Mucosa of descending colon (tissue), 3 donors: ENCODE data around the gene ERGIC1. TPM values are rescaled to one million over a fixed set of nuclear protein-coding genes. Genes with fewer than 3 reads are reported as not detected.

Experiments
- ATAC-seq: fragments of 200-7000 bp; cut with Tn5 transposase; one replicate; pipeline ENCODE4 v1.9.1; 2020; ENCODE audit warnings: mild to moderate bottlenecking, moderate library complexity
- DNase-seq, 3 donors: peaks; one replicate each; pipeline ENCODE4 v3.0.0-alpha.2; 2020
- H3K36me3 ChIP-seq: fragments of 200-600 bp; one replicate; pipeline ENCODE4 v1.8.0; 2021; ENCODE audit warnings: low read depth, mild to moderate bottlenecking
- H3K4me1 ChIP-seq: fragments of 200-600 bp; one replicate; pipeline ENCODE4 v1.8.0; 2021; ENCODE audit warnings: low read depth, mild to moderate bottlenecking
- H3K4me3 ChIP-seq: fragments of 200-600 bp; one replicate; pipeline ENCODE4 v1.8.0; 2021; ENCODE audit warnings: mild to moderate bottlenecking
- H3K9me3 ChIP-seq: fragments of 200-600 bp; one replicate; pipeline ENCODE4 v1.8.0; 2021; ENCODE audit warnings: mild to moderate bottlenecking
- intact Hi-C, 2 donors: fragments of 100-400 bp; cut with DNase I in 1 of 2; cut with micrococcal nuclease in 1 of 2; formaldehyde crosslinking; loops; one replicate each; pipeline versions ENCODE4 v1.11.0 to v1.11.1; 2022; cut with DNase I, micrococcal nuclease
- total RNA-seq, 3 donors: library from RNA; stranded (reverse); fragmentation: NEBNext Ultra II Directional in 2 of 3; extraction: Animal tissue kit (Norgen Biotek cat#: 25700) in 2 of 3; gene quantifications; one replicate each; pipeline versions ENCODE4 v1.2.1 to v1.2.4, GENCODE V29; 2021 to 2023
- TF ChIP-seq, protein P1 (sequence below): fragments of 200-600 bp; IDR thresholded peaks from one replicate; pipeline ENCODE4 v1.8.0; 2022; ENCODE audit warnings: antibody characterized with exemption, mild to moderate bottlenecking
- donor health status: DM: no; HTN: no; CAD: no; lungs with moderate emphysema.
- donor health status: DM: no; HTN: no; CAD: no.
- donor health status: DM: no; HTN: yes; CAD: no.

ERGIC1 gene
- total RNA-seq, 3 donors from 2014 or later, result 153 to 222 (median 199) TPM

DNA sequence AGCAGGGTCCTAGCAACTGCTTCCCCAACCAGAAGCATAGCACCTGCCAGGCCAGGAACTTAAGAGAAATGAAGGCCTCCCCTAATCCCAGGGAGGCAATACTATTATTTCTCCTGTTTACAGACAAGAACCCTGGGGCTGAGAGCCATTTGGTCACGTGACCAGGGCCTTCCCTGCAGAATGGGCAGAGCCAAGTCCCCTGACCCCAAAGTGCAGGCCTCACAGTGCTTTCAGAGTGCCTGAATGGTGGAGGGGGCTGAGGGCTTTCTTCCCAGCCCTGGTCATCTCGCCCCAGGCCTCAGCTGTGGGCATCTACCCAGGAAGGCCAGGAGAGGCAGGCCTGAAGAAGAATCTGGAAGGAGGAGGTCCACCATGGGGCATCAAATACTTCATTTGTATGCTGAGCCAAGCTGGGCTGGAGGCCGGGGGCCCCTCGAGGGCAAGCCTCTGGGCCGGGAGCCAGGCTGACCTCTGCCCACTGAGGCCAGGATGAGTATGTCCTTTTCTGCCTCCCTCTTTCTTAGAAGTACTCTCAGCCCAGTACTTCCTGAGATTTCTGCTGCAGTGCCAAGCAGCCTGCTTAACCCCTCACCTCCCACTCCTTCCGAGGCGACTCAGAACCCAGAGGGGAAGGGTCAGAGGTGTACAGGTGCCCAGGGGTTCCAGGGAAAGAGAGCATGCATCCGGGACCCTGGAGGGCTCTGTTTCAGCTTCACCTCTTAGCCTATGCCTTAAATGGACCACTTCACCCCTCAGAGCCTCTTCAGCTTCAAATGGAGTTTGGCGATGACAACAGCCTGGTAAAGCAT, 44.2 kb upstream of the ERGIC1 start:
- DNase-seq (no peak), ATAC-seq (no peak)
- H3K4me3 ChIP-seq, result no peak overlapping the region
- intact Hi-C loops, result no loop called here
- peaks cover 20% of the 10 kb centered on the region for H3K4me1 ChIP-seq
- TF ChIP-seq, protein P1, sequence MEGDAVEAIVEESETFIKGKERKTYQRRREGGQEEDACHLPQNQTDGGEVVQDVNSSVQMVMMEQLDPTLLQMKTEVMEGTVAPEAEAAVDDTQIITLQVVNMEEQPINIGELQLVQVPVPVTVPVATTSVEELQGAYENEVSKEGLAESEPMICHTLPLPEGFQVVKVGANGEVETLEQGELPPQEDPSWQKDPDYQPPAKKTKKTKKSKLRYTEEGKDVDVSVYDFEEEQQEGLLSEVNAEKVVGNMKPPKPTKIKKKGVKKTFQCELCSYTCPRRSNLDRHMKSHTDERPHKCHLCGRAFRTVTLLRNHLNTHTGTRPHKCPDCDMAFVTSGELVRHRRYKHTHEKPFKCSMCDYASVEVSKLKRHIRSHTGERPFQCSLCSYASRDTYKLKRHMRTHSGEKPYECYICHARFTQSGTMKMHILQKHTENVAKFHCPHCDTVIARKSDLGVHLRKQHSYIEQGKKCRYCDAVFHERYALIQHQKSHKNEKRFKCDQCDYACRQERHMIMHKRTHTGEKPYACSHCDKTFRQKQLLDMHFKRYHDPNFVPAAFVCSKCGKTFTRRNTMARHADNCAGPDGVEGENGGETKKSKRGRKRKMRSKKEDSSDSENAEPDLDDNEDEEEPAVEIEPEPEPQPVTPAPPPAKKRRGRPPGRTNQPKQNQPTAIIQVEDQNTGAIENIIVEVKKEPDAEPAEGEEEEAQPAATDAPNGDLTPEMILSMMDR, result no peak
- no peaks in the 10 kb centered on the region for H3K36me3 ChIP-seq
- H3K9me3 ChIP-seq, result no peaks in the 10 kb centered on the region

DNA sequence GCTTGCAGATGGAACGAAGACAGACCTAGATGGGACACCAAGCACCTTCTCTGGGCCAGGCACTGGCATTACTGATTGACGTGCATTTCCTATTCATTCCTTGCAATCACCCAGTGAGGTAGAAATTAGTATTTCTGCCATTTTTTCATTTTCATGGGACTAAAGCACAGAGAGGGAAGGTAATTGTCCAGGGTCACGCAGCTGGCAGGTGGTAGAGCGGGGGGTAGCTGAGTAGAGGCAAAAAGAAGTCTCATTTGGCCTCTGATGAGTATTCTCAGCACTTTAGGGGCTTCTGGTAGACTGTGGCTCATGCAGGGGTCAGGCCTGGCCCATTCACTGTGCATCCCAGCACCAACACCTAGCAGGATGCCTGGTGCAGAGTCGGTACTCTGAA, 43.6 kb upstream of the ERGIC1 start:
- no peak for DNase-seq
- Histone ChIP-seq H3K36me3 (no peaks in the 10 kb centered on the region), H3K9me3 (no peaks in the 10 kb centered on the region), H3K4me1 (peaks cover 20% of the 10 kb centered on the region), H3K4me3 (no peak overlapping the region)
- TF ChIP-seq, protein P1, result no peak
- intact Hi-C loops, result no loop called here
- no peak for ATAC-seq

DNA sequence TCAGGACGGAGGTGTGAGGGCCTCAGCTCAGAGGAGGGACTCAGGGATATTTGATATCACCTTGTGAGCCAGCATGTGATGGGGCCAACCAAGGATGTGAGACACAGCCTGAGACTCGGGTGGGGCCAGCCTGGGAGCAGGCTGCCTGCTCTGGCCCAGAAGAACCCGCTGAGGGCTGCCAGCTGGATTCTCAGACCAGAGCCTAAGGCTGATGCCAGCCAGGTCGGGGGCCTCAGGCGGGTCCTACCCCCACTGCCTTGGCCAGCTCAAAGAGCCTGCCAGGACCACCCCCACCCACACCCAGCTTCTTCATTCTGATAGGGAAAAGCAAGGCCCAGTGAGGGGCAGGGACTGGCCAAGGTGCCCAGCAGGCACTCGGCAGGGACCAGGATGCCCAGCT, 42.8 kb upstream of the ERGIC1 start:
- ATAC-seq, result no peak
- TF ChIP-seq, protein P1, result no peak
- Histone ChIP-seq H3K4me1 (peaks cover 20% of the 10 kb centered on the region), H3K9me3 (no peaks in the 10 kb centered on the region), H3K36me3 (no peaks in the 10 kb centered on the region), H3K4me3 (no peak overlapping the region)
- intact Hi-C loops, result no loop called here
- DNase-seq, result no peak

DNA sequence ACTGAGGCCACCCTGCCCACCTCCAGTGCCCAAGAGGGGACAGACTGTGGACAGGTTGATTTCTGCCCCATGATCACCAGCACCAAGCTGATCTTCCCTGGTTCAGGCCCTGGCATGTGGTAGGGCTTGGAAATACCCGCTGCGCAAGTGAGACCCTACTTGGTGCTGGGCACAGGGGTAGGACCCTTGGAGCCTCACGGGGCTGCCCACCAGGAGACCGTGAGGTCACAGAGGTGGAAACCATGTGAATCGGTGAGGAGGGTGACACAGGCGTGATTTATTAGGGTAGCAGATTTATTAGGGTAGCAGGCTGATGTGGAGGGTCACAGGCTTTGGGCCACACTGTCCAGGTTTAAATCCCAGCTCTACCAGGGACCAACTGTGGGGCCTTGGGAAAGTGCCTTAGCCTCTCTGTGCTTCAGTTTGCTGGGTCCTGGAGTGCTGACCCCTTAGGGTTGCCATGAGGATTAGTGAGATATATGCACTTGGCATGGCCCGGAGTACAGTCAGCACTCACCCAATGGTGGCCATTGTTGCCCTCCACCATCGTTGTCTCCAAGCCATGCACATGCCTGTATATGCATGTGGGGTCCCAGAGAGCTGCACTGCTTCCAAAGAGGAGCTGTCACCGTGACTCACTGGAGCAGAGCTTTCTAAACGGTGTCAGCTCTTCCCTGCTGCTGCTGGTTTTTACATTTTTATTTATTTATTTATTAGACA, 42.2 kb upstream of the ERGIC1 start:
- TF ChIP-seq, protein P1, result no peak
- Histone ChIP-seq H3K9me3 (no peaks in the 10 kb centered on the region), H3K4me3 (no peak overlapping the region), H3K4me1 (peaks cover 20% of the 10 kb centered on the region), H3K36me3 (no peaks in the 10 kb centered on the region)
- intact Hi-C loops, result no loop called here
- ATAC-seq (no peak), DNase-seq (no peak)

DNA sequence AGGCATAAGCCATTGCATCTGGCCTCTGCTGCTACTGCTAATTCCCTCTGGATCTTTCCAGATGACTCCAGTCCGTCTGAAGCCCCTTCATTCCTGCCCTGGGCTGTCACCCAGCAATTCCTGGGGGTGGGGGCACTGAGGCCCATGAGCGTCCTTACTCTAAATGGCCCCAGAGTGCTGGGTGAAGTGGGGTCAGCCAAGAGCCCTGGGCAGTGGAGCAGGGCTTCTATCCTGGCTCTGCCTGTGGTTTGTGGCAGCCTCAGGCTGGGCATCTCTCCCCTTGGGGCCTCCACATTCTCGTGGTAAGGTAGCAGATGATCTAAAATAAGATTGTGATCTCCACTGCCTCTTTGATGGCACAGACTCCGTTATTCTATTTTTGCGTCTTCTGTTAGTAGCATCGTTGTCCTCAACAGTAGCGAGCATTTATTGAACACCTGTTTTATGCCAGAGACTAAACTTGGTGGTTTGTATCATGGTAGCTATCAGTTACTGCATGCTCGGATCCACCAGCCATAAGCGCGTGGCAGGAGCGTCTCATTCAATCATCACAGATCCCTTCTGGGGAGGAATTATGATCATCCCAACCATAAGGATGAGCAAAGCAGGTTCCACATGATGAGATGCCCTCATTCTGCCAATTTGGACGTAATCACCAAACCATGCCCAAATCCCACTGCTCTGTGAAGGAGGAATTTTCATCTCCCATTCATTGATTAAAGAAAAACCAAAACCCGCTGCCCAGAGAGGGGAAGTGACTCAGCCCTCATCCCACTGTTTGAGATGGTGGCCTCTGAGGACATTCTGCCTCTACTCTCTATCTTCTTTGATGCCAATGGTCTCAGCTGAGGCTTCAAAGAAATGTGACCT, 41.1 kb upstream of the ERGIC1 start:
- Histone ChIP-seq H3K4me3 (no peak overlapping the region), H3K36me3 (no peaks in the 10 kb centered on the region), H3K4me1 (peaks cover 20% of the 10 kb centered on the region), H3K9me3 (no peaks in the 10 kb centered on the region)
- ATAC-seq, result no peak
- TF ChIP-seq, protein P1, result no peak
- intact Hi-C loops, result no loop called here
- no peak for DNase-seq
